GM19035 (cell line): ENCODE data around the gene RAMP1.

ENCODE experiments used
- ATAC-seq: cut with Tn5 transposase; IDR thresholded peaks from one replicate; pipeline ENCODE4 v1.9.1; 2021; ENCODE audit not compliant: unreplicated experiment

Gene RAMP1

DNA sequence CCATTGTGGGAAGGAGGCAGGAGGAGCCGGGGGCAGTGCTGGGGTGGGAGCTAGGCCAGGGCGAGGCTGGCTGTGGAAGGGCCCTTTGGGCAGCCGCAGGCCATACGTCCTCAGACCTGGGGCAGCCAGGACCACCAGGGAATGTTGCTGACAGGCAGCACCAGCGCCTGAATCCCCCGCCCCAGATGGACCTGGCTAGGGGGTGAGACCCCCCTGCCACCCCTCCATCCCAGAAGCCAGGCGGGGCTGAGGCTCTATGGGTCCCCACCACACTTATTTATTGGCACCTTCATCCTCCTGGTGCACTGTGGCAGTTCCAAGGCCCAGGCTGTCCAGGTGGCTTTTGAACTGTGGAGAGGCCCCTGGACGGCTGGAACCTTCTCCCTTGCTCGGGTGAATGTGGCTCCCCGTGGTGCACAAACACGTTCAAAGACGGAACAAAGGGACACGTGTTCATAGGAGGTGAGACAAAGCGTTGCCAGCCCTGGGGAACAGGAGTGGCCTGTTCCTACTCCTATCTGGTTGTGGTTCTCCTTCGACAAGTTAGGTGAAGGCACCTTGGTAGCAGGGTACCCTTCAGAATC is 35.1 kb downstream of the RAMP1 start:
- ATAC-seq: no peak

DNA sequence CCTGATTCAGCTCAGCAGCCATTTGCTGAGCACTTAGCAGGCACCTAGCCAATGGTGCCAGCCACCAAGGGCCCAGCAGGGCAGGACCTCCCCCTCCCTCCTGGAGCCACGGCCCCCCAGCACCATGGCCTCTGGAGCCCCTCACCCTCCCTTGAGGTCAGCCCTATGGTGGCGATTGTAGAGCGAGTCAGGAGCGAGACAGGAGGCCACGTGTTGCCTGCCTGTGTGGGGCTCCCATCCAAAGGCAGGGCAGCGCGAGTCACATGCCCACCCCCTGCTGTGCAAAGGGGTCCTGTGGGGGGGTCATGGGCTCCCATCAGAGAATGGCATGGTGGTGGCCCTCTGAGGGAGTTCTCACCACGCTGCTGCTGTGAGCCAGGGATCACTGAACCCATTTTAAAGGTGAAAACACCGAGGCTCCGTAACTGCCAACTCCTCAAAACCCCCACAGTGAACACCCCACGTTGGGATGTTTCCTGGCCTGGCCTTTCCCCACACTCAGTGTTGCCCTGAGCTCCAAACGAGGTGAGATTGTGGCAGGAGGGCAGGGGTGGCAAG is 35.6 kb downstream of the RAMP1 start:
- ATAC-seq: no peak

GRCh38 chr2:237895544-237896506 is 36.4 kb downstream of the RAMP1 start:
- no peak for ATAC-seq

DNA sequence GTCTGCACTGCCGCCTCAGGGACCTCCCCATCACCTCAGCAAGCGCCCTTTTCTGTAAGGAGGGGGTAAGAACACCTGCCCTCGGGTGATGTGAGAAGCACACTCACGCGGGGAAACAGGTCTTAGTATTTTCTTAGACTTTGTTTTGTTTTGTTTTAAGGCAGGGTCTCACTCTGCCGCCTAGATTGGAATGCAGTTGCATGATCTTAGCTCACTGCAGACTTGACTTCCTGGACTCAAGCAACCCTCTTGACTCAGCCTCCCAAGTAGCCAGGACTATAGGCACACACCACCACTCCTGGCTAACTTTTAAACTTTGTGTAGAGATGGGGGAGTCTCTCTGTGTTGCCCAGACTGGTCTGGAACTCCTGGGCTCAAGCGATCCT is 37.1 kb downstream of the RAMP1 start:
- no peak for ATAC-seq

- no peak for ATAC-seq
Observed at GRCh38 chr2:237896956-237897355, 37.5 kb downstream of the RAMP1 start.

DNA sequence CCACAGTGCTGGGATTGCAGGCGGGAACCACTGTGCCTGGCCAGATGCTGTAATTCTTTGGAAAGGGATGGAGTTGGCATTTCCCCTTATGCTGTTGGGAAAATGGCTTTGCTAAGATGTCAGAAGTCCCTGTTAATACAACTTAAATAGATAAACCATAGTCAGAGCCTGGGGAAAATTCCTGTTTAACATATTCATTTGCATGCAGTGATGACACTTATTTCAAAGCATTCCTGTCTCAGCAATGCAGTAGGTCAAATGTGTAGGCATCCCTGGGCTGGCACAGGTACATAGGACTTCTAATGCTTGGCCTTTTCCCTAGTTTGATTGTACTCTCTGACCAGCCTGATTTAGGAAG is 38.6 kb downstream of the RAMP1 start:
- ATAC-seq: no peak

- ATAC-seq: no peak
Observed at GRCh38 chr2:237900891-237901831, 41.7 kb downstream of the RAMP1 start.

DNA sequence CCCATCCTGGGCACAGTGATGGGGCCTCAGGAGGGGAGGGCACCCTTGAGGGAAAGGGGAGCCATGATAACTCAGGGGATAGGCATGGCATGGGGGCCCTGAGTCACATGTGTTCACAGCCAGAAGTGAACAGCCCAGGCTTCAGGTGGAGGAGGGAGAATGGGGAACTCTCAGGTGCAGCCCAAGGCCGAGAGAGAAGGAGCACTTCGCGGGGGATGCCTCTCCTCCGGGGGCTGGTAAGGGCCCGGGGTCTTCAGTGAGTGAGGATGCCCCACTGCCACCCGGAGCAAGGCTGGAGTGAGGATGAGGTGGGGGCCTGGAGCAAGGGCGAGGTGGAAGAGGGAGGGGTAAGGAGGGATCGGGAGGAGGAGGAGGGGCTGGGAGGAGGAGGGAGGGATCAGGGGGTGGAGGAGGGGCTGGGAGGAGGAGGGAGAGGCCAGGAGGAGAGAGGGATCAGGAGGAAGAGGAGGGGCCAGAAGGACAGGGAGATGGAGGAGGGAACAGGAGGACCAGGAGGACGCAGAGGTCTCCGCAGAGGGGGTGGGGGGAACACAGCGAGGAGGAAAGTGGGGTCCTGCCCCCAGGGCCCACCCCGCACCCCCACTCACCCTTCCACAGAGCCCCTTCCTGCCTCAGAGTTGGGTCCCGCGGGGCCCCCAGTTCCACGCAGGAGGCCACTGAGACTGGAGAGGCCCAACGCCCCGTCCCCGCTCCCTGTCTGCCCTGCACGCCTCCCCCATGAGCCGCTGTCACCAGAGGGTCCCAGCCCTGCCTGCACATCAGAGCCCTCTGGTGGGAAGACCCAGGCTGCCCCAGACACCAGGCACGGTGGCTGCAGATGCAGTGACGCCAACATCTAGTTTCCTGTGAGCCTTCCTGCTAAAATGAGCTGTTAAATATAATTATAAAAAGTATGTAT is 42.8 kb downstream of the RAMP1 start:
- ATAC-seq: no peak

- no peak for ATAC-seq
Observed at GRCh38 chr2:237904831-237905599, 45.6 kb downstream of the RAMP1 start.

GRCh38 chr2:237907144-237907543 is 47.7 kb downstream of the RAMP1 start:
- ATAC-seq: no peak

DNA sequence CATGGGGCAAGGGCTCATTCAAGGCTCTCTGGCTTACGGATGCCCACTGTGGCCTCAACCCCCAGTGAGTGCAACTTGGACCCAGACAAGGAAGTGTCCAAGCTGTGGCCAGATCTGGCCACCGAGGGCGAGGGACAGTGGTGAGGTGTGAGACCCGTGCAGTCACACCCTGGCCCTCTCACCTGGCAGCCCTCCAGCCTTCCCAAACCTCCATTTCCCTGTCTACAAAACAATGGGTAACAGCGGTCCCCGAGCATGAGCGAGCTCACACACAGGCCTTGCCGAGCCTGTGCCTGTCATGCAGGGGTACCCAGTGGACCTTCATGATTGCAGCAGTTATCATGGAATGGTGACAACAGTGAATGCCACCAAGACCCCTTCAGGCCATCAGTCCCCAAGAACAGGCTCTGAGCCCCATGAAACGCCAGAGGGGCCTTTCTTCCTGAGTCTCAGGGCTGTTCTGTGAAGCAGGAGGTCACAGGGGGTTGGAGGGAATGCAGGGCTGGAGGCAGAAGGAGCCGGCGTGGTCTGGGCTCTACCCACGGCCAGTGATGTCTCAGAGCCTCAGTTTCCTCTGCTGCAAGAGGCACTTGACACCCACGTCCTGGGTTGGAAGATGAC is 49.8 kb downstream of the RAMP1 start:
- ATAC-seq: no peak

GRCh38 chr2:237909801-237910475 is 50.5 kb downstream of the RAMP1 start:
- no peak for ATAC-seq

- no peak for ATAC-seq
Observed at GRCh38 chr2:237910576-237911362, 51.3 kb downstream of the RAMP1 start.

DNA sequence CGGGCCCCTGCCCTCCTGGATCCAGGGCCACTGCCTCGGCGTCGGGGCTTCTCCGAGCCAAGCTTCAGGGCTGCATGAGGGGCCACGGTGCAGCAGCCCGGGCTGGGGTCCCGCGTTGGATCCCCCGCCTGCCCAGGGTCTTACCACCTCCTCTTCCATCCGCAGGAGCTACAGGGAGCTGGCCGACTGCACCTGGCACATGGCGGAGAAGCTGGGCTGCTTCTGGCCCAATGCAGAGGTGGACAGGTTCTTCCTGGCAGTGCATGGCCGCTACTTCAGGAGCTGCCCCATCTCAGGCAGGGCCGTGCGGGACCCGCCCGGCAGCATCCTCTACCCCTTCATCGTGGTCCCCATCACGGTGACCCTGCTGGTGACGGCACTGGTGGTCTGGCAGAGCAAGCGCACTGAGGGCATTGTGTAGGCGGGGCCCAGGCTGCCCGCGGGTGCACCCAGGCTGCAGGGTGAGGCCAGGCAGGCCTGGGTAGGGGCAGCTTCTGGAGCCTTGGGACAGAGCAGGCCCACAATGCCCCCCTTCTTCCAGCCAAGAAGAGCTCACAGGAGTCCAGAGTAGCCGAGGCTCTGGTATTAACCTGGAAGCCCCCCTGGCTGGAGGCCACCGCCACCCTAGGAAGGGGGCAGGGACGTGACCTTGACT is 52.1 kb downstream of the RAMP1 start:
- no peak for ATAC-seq

DNA sequence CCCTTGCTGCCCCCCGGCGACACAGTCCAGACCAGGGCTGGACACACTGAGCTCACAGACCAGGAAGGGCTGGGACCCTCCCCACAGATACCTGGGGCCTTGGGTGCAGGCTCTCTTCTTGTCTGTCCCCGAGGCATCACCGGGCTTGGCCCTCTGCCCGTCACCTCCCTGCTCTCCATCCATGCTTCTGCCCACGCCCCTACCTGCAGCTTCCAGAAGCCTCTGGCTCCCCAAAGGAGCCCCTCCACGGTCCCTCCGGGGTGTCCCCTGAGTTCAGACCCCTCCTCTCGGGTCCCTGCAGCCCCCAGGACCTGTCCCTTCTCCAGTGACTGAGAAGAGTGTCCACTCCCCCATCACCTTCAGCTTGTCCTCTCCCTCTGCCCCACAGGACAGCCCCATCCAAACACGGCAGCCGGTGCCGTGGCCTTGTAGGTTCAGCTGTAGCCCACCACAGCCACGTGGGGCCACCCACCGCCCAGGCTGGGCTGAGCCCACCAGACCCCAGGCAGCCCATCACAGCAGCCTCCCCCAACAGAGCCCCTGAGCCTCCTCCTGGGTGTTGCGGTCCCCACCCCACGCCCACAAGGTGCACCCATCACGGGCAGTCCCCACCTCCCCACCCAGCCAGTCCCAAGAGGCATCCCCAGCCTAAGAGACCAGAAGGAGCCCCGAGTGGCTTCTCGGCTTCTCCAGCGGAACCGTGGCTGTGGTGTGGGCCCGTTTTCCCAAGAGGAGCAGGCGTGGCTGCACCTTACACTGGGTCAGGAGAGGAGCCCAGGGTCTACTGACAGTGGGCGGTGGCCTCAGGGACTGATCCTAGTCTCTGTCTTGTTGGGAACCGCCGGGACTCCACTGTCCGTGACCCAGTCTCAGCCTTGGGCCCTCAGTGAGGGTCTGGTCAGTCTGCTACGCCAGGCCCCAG is 53.1 kb downstream of the RAMP1 start:
- no peak for ATAC-seq
